Superior temporal gyrus (tissue), 1 donor: ENCODE data around the gene NTHL1.

Experiments
- DNase-seq: peaks from one replicate; pipeline ENCODE4 v3.0.0-alpha.2; 2016; ENCODE audit errors: extremely low spot score

Gene NTHL1

DNA sequence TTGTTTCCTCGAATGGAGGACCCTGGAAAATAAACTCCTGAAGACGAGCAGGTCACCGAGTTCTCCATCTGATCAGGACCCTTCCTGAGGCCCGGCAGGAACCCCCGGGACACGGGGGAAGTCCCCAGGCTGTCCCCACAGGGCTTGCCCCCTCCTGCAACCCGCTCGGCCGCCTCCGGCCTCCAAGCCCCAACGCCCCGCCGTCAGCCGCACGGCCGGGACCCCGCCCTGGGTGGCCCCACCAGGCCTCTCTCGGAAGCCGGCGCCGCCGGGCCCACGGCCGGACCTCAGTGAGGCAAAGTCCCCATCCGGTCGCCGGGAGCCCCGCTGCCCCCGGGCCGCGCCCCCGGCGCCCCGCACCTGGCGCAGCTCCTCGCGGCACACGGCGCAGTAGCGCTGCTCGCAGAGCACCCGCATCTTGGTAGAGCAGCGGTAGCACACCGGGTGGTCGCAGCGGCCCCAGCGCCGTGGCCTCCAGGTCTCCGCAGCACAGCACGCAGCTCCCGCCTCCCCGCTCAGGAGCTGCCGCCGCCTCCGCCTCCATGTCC is 38.4 kb downstream of the NTHL1 start:
- DNase-seq, result no peak

GRCh38 chr16:2008631-2009163 is 38.9 kb downstream of the NTHL1 start:
- DNase-seq, result no peak

DNA sequence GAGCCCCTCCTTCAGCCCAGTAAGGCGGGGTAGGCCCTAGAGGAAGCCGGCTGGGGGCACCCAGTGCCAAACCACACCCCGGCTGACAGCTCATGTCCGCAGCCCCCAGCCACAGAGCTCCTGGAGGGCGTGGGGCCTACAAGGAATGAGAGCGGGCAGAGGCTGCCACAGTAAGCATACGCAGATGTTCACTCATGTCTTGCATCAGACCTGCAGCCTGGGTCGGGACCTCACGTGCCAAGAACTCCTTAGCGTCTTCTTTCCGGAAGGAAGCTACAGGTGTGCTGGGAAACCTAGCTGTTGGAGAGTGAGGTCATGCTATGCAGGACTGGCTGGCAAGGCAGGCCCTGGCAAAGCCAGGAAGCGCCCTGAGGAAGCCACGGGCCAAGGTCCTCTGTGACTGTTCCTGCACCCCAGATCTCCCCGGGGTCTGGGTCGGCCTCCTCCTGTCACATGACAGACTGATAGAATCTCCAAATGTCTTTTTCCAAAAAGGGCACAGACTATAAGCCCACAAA is 39.6 kb downstream of the NTHL1 start:
- DNase-seq, result no peak

- no peak for DNase-seq
Observed at GRCh38 chr16:2007081-2007836, 40.4 kb downstream of the NTHL1 start.

DNA sequence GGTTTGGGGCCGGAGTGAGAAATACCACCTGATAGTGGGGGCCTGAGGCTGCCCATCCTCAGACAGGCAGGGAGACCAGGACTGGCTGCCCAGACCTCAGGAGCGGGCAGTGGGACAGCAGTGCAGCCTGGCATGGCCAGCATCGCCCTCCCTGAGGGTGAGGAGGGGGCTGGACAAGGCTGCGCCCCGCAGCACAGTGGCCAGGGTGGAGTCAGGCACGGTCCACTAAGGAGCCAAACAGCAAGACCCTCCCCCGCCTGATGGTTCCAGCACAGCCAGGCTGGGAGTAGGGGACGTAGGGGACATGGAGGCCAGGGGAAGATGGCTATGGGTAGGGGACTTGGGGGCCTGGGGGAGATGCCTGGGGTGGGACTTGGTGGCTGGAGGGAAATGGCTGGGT is 41.3 kb downstream of the NTHL1 start:
- no peak for DNase-seq

DNA sequence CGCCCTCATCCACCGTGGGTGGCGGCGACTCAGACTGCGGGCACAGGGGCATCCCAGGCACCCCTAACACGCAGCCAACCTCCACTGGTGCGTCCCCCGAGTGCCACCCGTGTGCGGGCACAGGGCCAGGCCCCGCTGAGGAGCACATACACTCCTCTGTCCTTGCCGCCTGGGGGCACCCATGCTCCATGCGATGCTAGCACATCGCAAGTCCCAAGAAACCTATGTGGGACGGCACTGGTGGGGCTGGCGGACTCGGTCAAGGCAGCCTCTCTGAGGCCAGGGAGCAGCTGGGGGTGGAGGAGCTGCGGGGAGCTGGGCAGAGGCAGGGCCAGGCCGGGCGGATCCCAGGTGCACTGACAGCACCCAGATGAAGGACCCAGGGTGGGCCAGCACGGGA is 42.0 kb downstream of the NTHL1 start:
- no peak for DNase-seq

GRCh38 chr16:2004795-2005517 is 42.7 kb downstream of the NTHL1 start:
- no peak for DNase-seq

DNA sequence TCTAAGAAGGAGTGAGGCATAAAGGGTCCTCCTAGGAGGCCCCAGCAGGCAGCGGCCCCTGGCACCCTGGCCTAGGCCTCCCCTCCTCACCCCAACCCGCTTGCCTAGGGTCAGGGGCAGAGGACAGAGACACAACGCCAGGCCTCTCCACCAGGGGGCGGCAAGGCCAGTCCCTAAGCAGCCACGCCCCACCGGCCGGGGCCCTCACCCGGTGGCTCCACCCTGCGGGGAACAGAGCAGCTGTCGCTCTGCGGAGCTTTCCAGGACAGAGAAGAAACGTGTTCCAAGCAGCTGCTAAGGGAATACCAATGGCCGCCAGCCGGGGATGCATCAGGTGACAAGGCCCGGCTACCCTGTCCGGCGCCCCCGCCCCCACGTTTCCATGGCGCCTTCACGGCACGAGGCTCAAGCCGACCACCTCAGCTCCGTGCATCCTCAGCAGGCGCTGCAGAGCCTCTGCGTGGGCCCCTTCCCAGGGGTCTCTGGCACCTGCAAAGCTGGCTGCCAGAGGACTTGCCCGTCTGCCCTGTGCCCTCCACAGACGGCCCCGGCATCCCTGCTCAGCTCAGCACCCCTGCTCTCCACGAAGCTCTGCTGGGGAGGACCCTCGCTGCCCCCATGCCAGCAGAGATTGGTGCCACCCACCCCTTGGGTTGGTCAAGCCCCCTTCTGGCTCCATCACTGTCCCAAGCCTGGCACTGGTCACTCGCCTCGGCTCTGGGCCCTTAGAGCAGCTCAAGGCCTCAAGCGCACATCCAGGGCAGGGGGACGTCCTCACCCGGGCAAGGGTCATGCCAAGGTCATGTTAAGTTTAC is 43.6 kb downstream of the NTHL1 start:
- peak; percentile 78 for DNase-seq

GRCh38 chr16:2003231-2003826 is 44.3 kb downstream of the NTHL1 start:
- DNase-seq, result no peak

DNA sequence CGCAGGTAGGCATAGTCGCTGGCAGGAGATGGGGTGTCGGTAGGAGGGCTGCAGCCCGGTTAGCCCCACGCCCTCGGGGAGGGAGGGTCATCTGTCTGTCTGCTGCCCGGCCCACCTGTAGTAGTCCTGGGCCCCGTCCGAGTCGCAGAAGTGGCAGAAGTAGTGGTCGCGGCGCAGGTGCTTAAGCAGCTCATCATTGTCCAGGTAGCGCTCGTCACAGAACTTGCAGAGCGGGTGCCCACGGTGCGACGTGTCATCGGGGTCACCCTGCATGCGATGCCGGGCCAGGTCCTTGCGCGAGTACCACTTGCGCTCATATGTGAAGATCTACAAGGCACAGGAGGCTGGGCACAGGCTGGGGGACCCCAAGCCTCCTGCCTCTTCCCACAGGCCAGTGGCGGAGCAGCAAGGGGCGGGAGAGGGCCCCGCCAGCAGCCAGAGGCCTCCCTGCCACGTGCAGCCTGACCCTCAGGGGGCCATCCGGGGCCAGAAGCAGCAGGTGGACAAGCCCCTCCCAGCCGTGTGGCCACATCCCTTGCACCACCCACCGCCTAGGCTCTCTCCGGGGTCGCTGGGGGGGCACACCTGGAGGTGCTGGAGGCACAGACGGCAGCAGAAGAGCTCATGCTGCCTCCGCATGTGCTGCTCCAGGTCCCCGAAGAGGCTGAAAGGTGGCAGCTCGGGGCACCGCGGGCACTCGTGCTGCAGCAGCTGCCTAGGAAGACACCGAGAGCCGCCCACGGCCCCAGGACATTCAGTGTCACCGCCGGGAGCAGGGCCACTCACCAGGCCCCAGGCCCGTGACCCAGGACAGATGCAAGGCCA is 45.0 kb downstream of the NTHL1 start:
- DNase-seq, result no peak

DNA sequence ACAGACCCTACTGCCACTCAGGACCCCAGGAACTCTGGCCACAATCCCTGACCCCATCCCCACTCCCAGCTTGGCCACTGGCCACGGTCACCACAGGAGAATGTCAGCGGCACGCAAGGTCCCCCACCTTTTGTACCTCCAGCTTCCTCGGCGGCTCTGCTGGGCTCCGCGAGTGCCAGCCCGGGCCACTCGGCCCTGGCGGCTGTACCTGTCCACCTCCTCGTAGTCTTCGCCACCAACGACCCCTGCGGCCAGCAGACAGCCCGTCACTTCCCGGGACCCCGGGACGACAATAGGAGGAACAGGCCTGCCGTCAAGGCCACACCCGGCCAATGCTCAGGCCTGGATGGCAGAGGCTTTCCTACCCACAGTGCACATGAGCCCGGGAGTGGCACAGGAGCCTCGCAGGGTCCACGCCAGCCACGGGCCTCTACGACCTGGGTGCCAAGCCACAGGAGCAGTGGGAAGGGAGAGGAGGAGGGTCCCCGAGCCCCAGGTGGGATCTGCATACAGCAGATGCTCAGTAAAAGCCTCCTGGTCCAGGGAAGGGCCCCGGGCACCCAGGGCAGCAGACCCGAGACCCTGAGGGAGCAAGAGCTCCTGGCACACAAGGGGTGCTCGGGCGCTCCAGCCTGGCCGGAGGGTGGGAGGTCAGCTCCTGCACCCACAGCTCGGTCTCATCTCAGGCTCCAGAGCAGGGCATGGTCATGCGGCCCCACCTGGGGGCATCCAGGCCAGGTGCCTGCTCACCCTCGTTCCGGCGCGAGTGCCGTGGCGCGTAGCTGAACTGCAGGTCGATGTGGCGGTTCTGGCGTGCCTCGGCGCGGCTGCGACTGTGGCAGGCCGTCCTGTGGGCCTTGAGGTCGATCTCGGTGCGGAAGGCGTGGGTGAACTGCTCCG is 45.9 kb downstream of the NTHL1 start:
- no peak for DNase-seq

DNA sequence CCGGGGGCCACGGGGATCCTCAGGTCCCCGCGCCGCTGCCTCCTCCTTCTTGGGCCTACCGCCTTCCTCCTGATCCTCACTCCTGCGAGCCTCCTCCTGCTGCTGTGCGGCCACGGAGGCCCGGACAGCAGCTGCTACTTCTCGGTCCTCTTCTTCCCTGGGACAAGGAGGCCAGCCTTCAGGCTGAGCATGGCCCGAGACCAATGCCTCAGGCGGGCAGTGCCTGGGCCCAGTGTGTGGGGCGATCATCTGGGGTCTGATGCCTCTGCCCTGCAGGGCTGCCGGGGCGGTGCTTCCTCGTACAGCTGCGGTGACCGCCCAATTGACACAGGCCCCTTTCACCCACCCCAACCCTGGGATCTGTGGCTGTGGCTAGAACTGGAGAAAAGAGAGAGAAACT is 46.6 kb downstream of the NTHL1 start:
- no peak for DNase-seq

DNA sequence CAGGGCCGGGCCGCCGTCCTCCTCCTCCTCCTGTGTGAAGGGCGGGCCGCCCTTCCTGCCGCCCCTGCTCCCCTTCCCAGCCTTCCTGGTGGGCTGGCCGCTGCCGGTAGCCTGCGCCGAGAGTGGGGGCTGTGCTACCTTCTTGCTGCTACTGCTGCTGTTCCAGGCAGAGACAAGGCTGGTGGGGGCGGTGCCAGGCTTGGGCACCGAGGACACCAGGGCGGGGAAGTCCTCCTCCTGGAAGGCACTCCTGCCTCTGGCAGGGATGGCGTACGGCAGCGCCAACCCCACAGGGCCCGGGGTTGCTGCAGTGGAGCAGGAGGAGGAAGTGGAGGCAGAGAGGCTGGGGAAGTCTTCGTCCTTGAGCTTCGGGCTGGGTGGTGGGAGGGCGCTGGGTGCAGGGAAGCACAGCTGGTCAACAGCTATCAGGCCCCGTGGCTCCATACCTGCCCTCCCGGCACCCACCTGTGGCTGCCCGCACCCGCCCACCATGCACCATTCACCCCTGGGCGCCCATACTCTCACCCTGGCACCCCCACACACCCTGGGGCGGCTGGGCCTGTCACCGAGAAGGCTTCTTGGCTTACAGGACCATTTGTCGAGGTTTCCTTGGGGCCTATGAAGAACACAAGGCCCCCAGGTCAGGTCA is 47.6 kb downstream of the NTHL1 start:
- DNase-seq, result no peak

DNA sequence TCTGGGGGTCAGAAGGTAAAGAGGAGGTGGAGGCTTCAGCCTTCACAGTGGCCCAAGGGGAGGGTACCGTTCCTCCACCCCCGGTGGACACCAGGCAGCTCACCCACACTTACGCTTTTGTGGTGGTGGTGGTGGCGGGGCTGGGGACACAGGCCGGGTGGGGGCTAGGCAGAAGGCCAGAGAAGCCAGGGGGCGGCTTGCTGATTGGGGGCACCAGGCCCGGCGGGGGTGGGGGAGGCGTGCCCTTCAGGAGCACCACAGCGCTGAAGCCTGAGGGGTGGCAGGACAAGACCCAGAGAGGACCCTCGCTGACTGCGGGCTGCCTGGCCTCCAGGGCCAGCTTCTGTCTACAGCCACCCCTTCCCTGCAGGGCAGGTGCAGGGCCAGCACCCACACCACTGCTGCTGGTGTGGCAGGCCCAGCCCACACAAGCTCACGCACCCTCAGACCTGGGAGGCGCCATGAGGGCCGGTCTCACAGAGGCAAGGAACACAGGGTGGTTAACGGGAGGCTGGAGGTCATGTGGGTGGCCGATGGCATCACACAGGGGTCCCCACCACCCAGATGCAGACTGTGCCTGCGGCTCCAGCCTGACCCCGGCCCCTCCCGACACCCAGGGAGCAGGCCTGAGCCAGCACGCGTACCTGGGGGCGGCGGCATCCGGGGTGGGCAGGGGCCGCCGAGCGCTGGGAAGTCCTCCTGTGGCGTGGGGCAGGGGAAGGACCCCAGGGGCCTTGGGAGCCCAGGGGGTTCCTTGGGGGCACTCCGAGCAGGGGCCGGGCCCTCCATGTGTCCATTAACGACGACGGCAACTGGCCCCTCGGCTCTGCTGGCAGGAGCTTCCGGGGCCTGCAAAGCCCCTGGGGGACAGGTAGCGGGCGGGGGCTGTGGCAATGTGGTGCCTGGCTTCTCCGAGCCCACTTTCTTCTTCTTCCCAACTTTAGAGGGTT is 48.5 kb downstream of the NTHL1 start:
- no peak for DNase-seq

DNA sequence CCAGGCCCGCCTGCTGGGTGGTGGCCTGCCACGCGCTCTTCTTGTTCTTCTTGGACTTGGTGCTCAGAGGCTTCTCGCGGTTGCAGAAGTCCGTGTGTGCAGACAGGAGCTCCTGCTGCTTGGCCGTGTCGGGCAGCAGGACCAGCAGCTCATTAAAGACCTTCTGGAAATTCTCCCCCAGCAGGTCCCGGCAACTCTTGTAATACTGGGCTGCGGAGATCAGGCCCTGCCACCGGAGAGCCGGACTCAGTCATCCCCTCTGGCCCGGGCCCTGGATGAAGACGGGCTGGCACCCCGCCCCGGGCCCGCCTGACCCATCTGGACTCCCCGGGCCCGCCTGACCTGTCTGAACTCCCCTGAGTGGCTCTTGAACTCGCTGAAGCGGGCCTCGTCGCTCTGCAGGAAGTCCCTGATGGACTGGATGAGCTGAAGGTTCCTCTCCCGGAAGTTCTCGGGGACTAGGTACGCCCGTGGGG is 49.2 kb downstream of the NTHL1 start:
- DNase-seq, result no peak

- no peak for DNase-seq
Observed at GRCh38 chr16:1997494-1998359, 49.9 kb downstream of the NTHL1 start.

DNA sequence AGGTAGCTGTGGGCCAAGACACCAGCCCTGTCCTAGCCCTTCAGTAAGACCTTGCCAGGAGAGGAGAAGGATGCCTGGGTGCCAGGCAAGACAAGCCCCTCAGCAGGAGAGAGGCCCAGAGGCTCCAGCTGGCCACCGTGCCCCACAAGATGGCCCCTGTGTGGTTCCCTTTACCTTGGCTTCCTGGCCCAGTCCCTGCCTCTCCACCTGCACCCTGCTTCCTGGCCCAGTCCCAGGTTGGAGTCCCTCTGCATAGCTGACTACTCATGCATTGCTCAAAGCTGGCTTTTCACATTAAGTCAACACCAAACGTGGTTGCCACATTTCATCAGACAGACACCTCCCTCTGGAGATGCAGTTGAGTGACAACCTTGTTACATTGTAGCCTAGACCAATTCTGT is 53.9 kb downstream of the NTHL1 start:
- DNase-seq, result no peak
